GM15510 (cell line): ENCODE measurements around the gene CTNND2.

Source experiments
- POLR2A ChIP-seq: IDR thresholded peaks from 3 replicates; pipeline ENCODE4 v1.6.1; 2011; ENCODE audit warnings: borderline replicate concordance; ENCODE audit not compliant: insufficient read length; ENCODE audit errors: extremely low read depth

The CTNND2 gene

GRCh38 chr5:11306365-11306764, 597.9 kb downstream of the CTNND2 start:
- TF ChIP-seq POLR2A = no peak

- TF ChIP-seq POLR2A = no peak
Measured at GRCh38 chr5:11305245-11305644, 599.0 kb downstream of the CTNND2 start.

- no peak for TF ChIP-seq POLR2A
Measured at GRCh38 chr5:11304641-11305040, 599.6 kb downstream of the CTNND2 start.

GRCh38 chr5:11302663-11303062, 601.6 kb downstream of the CTNND2 start:
- TF ChIP-seq POLR2A = no peak

GRCh38 chr5:11301171-11301570, 603.1 kb downstream of the CTNND2 start:
- no peak for TF ChIP-seq POLR2A

- TF ChIP-seq POLR2A = no peak
Measured at GRCh38 chr5:11300736-11301135, 603.5 kb downstream of the CTNND2 start.

- no peak for TF ChIP-seq POLR2A
Measured at GRCh38 chr5:11298877-11299276, 605.4 kb downstream of the CTNND2 start.

- no peak for TF ChIP-seq POLR2A
Measured at GRCh38 chr5:11293523-11293922, 610.7 kb downstream of the CTNND2 start.

GRCh38 chr5:11292648-11293356, 611.4 kb downstream of the CTNND2 start:
- no peak for TF ChIP-seq POLR2A

GRCh38 chr5:11289733-11290132, 614.5 kb downstream of the CTNND2 start:
- no peak for TF ChIP-seq POLR2A

- no peak for TF ChIP-seq POLR2A
Measured at GRCh38 chr5:11289208-11289607, 615.0 kb downstream of the CTNND2 start.

GRCh38 chr5:11281842-11282241, 622.4 kb downstream of the CTNND2 start:
- TF ChIP-seq POLR2A = no peak

GRCh38 chr5:11277323-11277722, 626.9 kb downstream of the CTNND2 start:
- TF ChIP-seq POLR2A = no peak

- no peak for TF ChIP-seq POLR2A
Measured at GRCh38 chr5:11273180-11273903, 630.9 kb downstream of the CTNND2 start.

- no peak for TF ChIP-seq POLR2A
Measured at GRCh38 chr5:11269515-11269914, 634.7 kb downstream of the CTNND2 start.

GRCh38 chr5:11268891-11269290, 635.4 kb downstream of the CTNND2 start:
- no peak for TF ChIP-seq POLR2A
